Lower leg skin (tissue), 4 donors: ENCODE measurements around the gene TAF1C. TPM values are rescaled to one million over a fixed set of nuclear protein-coding genes. Genes with fewer than 3 reads are reported as not detected.

Experiments
- DNase-seq, 2 donors: peaks; one replicate each; pipeline ENCODE4 v3.0.0-alpha.2; 2019; ENCODE audit warnings: low spot score in 2 of 2
- H3K4me3 ChIP-seq: fragments of 200-600 bp; sonication (generic); 2 replicates; pipeline ENCODE4 v1.5.1; 2017; ENCODE audit warnings: mild to moderate bottlenecking, low read depth; ENCODE audit not compliant: poor library complexity, severe bottlenecking
- POLR2A ChIP-seq, 2 donors: fragments of 450-650 bp; IDR thresholded peaks; one replicate each; pipeline ENCODE4 v1.6.1; 2016 to 2017; ENCODE audit warnings: antibody characterized with exemption in 2 of 2, mild to moderate bottlenecking in 1 of 2, moderate library complexity in 1 of 2
- WGBS, 2 donors: methylation state at CpG; one replicate each; pipeline ENCODE4 v1.1.5; 2018; 5-methylcytosine and 5-hydroxymethylcytosine counted together
- intact Hi-C: fragments of 100-400 bp; cut with DNase I; formaldehyde crosslinking; loops from one replicate; pipeline ENCODE4 v1.15.0; 2023; ENCODE audit warnings: low total_unique reads
- total RNA-seq, 4 donors: library from RNA; depleted of rRNA; stranded (reverse); fragments of >200 nt; gene quantifications; one replicate each; pipeline ENCODE4 v1.1.0, GENCODE V29; 2016
- TF ChIP-seq, protein P1 (sequence below), 3 donors: fragments of 450-650 bp; IDR thresholded peaks; one replicate each; pipeline ENCODE4 v1.5.1; 2016; ENCODE audit warnings: antibody characterized with exemption in 3 of 3, mild to moderate bottlenecking in 3 of 3, moderate library complexity in 2 of 3

The TAF1C gene
- total RNA-seq, 4 donors from 2014 or later: 35.8 to 41.8 (median 36.5) TPM

GRCh38 chr16:84180519-84181140, 6.2 kb downstream of the TAF1C start:
- intact Hi-C loops: loop anchor here (10.0 kb wide), 1 partner anchor 356 kb away; no protein-coding TSS in a partner anchor
- TF ChIP-seq, protein P1, sequence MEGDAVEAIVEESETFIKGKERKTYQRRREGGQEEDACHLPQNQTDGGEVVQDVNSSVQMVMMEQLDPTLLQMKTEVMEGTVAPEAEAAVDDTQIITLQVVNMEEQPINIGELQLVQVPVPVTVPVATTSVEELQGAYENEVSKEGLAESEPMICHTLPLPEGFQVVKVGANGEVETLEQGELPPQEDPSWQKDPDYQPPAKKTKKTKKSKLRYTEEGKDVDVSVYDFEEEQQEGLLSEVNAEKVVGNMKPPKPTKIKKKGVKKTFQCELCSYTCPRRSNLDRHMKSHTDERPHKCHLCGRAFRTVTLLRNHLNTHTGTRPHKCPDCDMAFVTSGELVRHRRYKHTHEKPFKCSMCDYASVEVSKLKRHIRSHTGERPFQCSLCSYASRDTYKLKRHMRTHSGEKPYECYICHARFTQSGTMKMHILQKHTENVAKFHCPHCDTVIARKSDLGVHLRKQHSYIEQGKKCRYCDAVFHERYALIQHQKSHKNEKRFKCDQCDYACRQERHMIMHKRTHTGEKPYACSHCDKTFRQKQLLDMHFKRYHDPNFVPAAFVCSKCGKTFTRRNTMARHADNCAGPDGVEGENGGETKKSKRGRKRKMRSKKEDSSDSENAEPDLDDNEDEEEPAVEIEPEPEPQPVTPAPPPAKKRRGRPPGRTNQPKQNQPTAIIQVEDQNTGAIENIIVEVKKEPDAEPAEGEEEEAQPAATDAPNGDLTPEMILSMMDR (IDR thresholded peaks at IDR 0.05): no peak
- TF ChIP-seq POLR2A (IDR thresholded peaks at IDR 0.05): no peak
- 69 to 70% methylated on average over 17 to 19 of the region's 21 CpGs for WGBS, 2 donors
- H3K4me3 ChIP-seq: no peak overlapping the region
- no peak for DNase-seq

DNA sequence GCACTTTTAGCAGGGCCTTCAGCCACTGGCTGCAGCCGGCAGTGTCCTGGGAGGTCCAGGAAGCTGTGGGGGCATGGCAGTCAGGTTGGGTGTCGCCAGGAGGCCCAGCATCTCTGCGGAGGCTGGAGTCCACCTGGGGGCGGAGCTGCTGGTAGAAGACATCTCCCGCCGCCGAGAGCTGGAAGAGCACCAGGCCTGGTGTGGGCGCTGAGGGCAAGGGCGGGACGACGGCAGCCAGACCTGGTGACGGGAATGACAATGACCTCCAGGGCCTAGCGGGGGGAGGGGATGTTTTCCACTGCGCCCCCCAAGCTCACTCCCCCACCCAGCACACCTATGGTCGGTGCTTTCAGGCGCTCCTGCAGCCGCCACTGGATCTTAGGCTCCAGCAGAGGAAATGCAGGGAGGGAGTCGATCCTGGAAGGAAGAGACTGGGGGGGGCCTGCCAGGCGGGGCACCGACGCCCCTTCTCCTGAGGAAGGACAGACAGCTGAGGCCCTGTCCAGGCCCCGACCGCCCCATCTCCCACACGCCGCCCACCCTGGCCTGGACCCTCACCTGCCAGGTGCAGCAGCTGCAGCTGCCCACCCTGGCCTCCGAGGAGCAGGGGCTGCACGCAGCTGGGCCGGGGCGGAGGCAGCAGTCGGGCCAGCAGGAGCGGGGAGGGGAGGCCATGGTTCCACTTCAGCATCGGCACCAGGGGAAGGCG, 7.1 kb downstream of the TAF1C start:
- no peak for DNase-seq
- H3K4me3 ChIP-seq: no peak overlapping the region
- TF ChIP-seq, protein P1 (IDR thresholded peaks at IDR 0.05): no peak
- TF ChIP-seq POLR2A (IDR thresholded peaks at IDR 0.05): no peak
- 73 to 89% methylated on average over 17 to 33 of the region's 33 CpGs for WGBS, 2 donors
- intact Hi-C loops: loop anchor here (5.0 to 10.0 kb wide), 2 partner anchors 232 to 355 kb away; no protein-coding TSS in a partner anchor

DNA sequence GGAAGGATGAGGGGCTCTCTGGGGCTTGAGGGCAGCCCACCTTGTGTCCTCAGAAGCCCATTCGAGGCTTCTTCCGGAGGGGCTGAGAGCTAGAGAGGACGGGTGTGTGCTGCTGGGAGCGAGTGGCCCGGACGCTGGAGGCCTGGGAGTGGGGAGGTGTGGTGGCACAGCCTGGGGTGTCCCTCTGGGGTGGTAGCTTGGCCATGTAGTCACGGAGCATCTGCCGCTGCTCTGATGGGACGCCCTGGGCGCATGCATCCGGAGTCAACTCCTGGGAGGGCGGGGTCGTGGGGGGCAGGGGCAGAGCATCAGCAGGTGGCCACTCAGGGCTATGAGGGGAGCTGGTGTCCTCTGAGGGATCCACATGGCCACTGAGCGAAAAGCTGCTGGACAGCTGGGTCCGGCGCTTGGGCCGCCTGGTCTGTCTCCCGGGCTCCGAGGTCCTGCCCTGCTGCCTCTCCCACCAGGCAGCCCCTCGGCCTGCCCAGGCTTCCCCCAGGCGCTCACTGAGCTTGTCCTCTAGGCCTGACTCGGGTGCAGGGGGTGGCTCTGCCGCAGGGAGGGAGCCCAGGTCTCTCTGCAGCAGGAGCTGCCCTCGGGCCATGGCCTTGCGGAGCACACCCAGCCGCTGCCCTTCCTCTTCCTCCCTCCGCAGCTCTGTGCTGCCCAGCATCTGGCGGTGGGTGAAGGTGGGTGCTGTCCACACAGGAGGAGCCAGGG, 7.8 kb downstream of the TAF1C start:
- intact Hi-C loops: loop anchor here (5.0 kb wide), 1 partner anchor 232 kb away; no protein-coding TSS in a partner anchor
- no peak overlapping the region for H3K4me3 ChIP-seq
- TF ChIP-seq, protein P1 (IDR thresholded peaks at IDR 0.05): no peak
- TF ChIP-seq POLR2A (IDR thresholded peaks at IDR 0.05): no peak
- 89 to 97% methylated on average over 22 to 23 of the region's 28 CpGs for WGBS, 2 donors
- no peak for DNase-seq

GRCh38 chr16:84178146-84178765, 8.6 kb downstream of the TAF1C start:
- intact Hi-C loops: loop anchor here (5.0 kb wide), 1 partner anchor 231 kb away; no protein-coding TSS in a partner anchor

DNA sequence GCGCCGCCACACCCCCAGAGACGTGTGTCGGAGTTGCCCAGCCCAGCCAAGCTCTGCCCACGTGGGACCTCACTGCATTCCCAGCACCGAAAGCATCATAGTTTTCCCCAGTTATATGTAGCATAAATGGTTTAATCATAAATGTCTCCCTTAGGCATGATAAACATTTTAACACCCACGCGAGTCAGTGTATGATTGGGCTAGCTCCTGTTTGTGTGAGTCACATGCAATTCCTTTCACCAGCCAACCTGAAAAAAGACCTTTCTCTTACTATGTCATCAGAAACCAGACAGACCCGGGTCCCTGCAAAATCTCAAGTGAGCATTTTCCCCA, 9.2 kb downstream of the TAF1C start:
- H3K4me3 ChIP-seq: no peak overlapping the region
- WGBS, 2 donors: 23 to 25% methylated on average over 9 of the region's 9 CpGs
- DNase-seq: no peak
- no peak for TF ChIP-seq POLR2A (IDR thresholded peaks at IDR 0.05)
- TF ChIP-seq, protein P1 (IDR thresholded peaks at IDR 0.05): no peak
- intact Hi-C loops: loop anchor here (5.0 kb wide), 1 partner anchor 230 kb away; no protein-coding TSS in a partner anchor

More at GRCh38 chr16:84178146-84178765, 8.6 kb downstream of the TAF1C start:
- TF ChIP-seq, protein P1 (IDR thresholded peaks at IDR 0.05): no peak
- TF ChIP-seq POLR2A (IDR thresholded peaks at IDR 0.05): no peak
- WGBS, 2 donors: 85 to 88% methylated on average over 14 to 15 of the region's 15 CpGs
- H3K4me3 ChIP-seq: no peak overlapping the region
- DNase-seq: no peak
